ENCODE data around the gene LCLAT1. TPM values are rescaled to one million over a fixed set of nuclear protein-coding genes. Genes with fewer than 3 reads are reported as not detected.

The LCLAT1 gene
- total RNA-seq, 2 donors from 2014 or later, result 14.8 to 43.9 TPM

DNA sequence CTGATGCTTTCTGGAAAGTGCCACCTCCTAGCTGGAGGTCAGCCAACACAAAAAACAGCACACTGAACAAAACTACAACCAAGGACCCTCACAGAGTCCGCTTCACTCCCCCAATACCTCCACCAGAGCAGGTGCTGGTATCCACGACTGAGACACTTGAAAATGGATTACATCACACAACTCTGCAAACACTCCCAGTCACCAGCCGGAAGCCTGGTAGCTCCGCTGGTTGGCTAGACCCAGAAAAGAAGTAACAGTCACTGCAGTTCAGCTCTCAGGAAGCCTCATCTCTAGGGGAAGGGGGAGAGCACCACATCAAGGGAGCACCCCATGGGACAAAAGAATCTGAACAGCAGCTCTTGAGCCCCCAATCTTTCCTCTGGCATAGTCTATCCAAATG is 175.4 kb downstream of the LCLAT1 start:
- H3K9me3 ChIP-seq, result no peaks in the 10 kb centered on the region
- no peak for TF ChIP-seq CTCF (IDR thresholded peaks at IDR 0.05)
- ATAC-seq (ENCODE audit: insufficient number of reproducible peaks, low FRiP score, low read depth) (no peak), DNase-seq (ENCODE audit: low spot score) (no peak)
- H3K4me1 ChIP-seq (ENCODE audit: control insufficient read depth in 1 of 2, low read depth in 2 of 2), result no peaks in the 10 kb centered on the region
- H3K27ac ChIP-seq, result no peak overlapping the region
- no peaks in the 10 kb centered on the region for H3K36me3 ChIP-seq
- no peaks in the 10 kb centered on the region for H3K27me3 ChIP-seq (replicated peaks; ENCODE audit: insufficient read depth)
- no peak overlapping the region for H3K4me3 ChIP-seq

GRCh38 chr2:30625276-30625675 is 178.2 kb downstream of the LCLAT1 start:
- no peak for ATAC-seq (ENCODE audit: insufficient number of reproducible peaks, low FRiP score, low read depth)
- no peaks in the 10 kb centered on the region for H3K9me3 ChIP-seq
- no peaks in the 10 kb centered on the region for H3K27me3 ChIP-seq (replicated peaks; ENCODE audit: insufficient read depth)
- no peak overlapping the region for H3K27ac ChIP-seq
- no peak overlapping the region for H3K4me3 ChIP-seq
- no peaks in the 10 kb centered on the region for H3K36me3 ChIP-seq
- TF ChIP-seq CTCF (IDR thresholded peaks at IDR 0.05), result no peak
- H3K4me1 ChIP-seq (ENCODE audit: control insufficient read depth in 1 of 2, low read depth in 2 of 2), result no peaks in the 10 kb centered on the region
- DNase-seq (ENCODE audit: low spot score), result no peak

DNA sequence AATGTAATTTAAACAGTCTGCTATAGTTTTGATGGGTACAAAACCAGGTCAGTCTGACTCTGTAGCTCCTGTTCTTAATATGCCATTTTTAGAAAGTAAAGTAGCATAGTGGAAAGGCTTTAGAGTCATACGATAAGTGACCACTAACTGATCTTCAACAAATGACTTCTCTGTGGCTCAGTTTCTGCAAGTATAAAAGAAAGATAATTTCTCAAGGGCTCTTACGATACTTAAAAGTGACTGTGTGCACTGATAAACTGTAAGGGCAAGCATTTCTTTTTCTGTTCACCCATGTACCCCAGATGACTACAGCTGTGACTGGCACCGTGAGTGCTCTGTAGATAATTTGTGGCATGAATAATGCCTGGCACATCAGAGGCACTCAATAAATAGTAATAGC is 178.7 kb downstream of the LCLAT1 start:
- no peaks in the 10 kb centered on the region for H3K4me1 ChIP-seq (ENCODE audit: control insufficient read depth in 1 of 2, low read depth in 2 of 2)

DNA sequence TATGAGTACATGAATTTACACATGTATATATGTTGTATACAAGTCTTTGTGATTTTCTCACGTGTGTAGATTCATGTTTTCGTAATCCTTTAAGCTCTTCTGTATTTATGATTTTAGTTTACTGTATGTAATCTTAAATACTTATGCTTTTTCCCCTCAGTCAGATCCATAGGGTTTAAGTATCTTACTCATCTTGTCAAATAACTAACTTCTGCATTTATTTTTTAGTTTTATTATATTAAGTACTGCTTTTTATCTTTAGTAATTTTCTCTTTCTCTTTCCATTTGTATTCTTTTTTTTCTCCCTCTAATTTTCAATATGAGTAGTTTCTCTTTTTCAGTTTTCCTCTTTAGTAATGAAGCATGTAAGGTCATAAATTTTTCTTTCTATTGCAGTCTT is 179.4 kb downstream of the LCLAT1 start:
- Histone ChIP-seq H3K4me1 (ENCODE audit: control insufficient read depth in 1 of 2, low read depth in 2 of 2) (no peaks in the 10 kb centered on the region), H3K4me3 (no peak overlapping the region), H3K9me3 (no peaks in the 10 kb centered on the region), H3K27me3 (replicated peaks; ENCODE audit: insufficient read depth) (no peaks in the 10 kb centered on the region), H3K27ac (no peak overlapping the region), H3K36me3 (no peaks in the 10 kb centered on the region)
- ATAC-seq (ENCODE audit: insufficient number of reproducible peaks, low FRiP score, low read depth) (no peak), DNase-seq (ENCODE audit: low spot score) (no peak)
- no peak for TF ChIP-seq CTCF (IDR thresholded peaks at IDR 0.05)

More for the DNA sequence above, 178.7 kb downstream of the LCLAT1 start:
- Histone ChIP-seq H3K27ac (no peak overlapping the region), H3K27me3 (replicated peaks; ENCODE audit: insufficient read depth) (no peaks in the 10 kb centered on the region), H3K9me3 (no peaks in the 10 kb centered on the region), H3K36me3 (no peaks in the 10 kb centered on the region), H3K4me3 (no peak overlapping the region)
- TF ChIP-seq CTCF (IDR thresholded peaks at IDR 0.05), result no peak
- DNase-seq (ENCODE audit: low spot score), result no peak
- no peak for ATAC-seq (ENCODE audit: insufficient number of reproducible peaks, low FRiP score, low read depth)

GRCh38 chr2:30627151-30627550 is 180.1 kb downstream of the LCLAT1 start:
- Histone ChIP-seq H3K9me3 (no peaks in the 10 kb centered on the region), H3K36me3 (no peaks in the 10 kb centered on the region), H3K27ac (no peak overlapping the region), H3K4me1 (ENCODE audit: control insufficient read depth in 1 of 2, low read depth in 2 of 2) (no peaks in the 10 kb centered on the region), H3K4me3 (no peak overlapping the region), H3K27me3 (replicated peaks; ENCODE audit: insufficient read depth) (no peaks in the 10 kb centered on the region)
- DNase-seq (ENCODE audit: low spot score) (no peak), ATAC-seq (ENCODE audit: insufficient number of reproducible peaks, low FRiP score, low read depth) (no peak)
- no peak for TF ChIP-seq CTCF (IDR thresholded peaks at IDR 0.05)
